Natural killer cell (primary cell): ENCODE measurements around the gene TENT5C. TPM values are rescaled to one million over a fixed set of nuclear protein-coding genes. Genes with fewer than 3 reads are reported as not detected.

Source experiments
- ATAC-seq, 3 donors: fragments of 150-1000 bp in 2 of 3; fragments of 200-7000 bp in 1 of 3; cut with Tn5 transposase; 1 replicate in 1 of 3; 2 replicates in 2 of 3; pipeline ENCODE4 v1.10.0; 2021; ENCODE audit warnings: mild to moderate bottlenecking in 2 of 3, moderate library complexity in 2 of 3
- DNase-seq, 2 donors: peaks; one replicate each; pipeline versions ENCODE4 v3.0.0 to v3.0.0-alpha.2; 2013 to 2021; ENCODE audit warnings: mixed read lengths in 1 of 2
- H3K27ac ChIP-seq: one replicate; pipeline ENCODE4 v1.5.1; 2013; ENCODE audit warnings: mild to moderate bottlenecking, low read length
- H3K27me3 ChIP-seq: one replicate; pipeline ENCODE4 v1.6.1; 2013; ENCODE audit warnings: low read length; ENCODE audit not compliant: control insufficient read depth, insufficient read depth
- H3K36me3 ChIP-seq: one replicate; pipeline ENCODE4 v1.6.1; 2013; ENCODE audit warnings: low read length; ENCODE audit not compliant: control insufficient read depth, insufficient read depth
- H3K4me1 ChIP-seq: one replicate; pipeline ENCODE4 v1.6.1; 2013; ENCODE audit warnings: low read length; ENCODE audit not compliant: control insufficient read depth, insufficient read depth
- H3K4me3 ChIP-seq: one replicate; pipeline ENCODE4 v1.5.1; 2013; ENCODE audit warnings: low read length
- H3K9me3 ChIP-seq: one replicate; pipeline ENCODE4 v1.6.1; 2013; ENCODE audit warnings: low read length; ENCODE audit not compliant: control insufficient read depth, insufficient read depth
- H3K27ac Mint-ChIP-seq, 2 donors: one replicate each; pipeline ENCODE4 v1.8.0; 2022; ENCODE audit warnings: mild to moderate bottlenecking in 2 of 2, mixed read lengths in 2 of 2, moderate library complexity in 1 of 2
- H3K27me3 Mint-ChIP-seq, 2 donors: one replicate each; pipeline ENCODE4 v1.8.0; 2022; ENCODE audit warnings: low read depth in 2 of 2, mixed read lengths in 2 of 2
- H3K36me3 Mint-ChIP-seq: one replicate; pipeline ENCODE4 v1.8.0; 2022; ENCODE audit warnings: mixed read lengths
- H3K4me1 Mint-ChIP-seq, 2 donors: one replicate each; pipeline ENCODE4 v1.8.0; 2022; ENCODE audit warnings: mixed read lengths in 2 of 2
- H3K4me3 Mint-ChIP-seq: one replicate; pipeline ENCODE4 v1.8.0; 2022; ENCODE audit warnings: mild to moderate bottlenecking, moderate library complexity, mixed read lengths
- H3K9me3 Mint-ChIP-seq, 2 donors: one replicate each; pipeline ENCODE4 v1.8.0; 2022; ENCODE audit warnings: mixed read lengths in 2 of 2
- WGBS: methylation state at CpG from one replicate; pipeline ENCODE4 v1.1.7; 2013; ENCODE audit warnings: missing lambda C conversion rate; ENCODE audit not compliant: insufficient coverage; 5-methylcytosine and 5-hydroxymethylcytosine counted together
- intact Hi-C: fragments of 100-400 bp; cut with micrococcal nuclease; formaldehyde crosslinking; loops from one replicate; pipeline ENCODE4 v1.14.2; 2022
- total RNA-seq, 4 donors: library from RNA; stranded (reverse); fragments of 120-200 nt in 1 of 4; gene quantifications; one replicate each; pipeline versions ENCODE4 v1.2.3 to v1.2.4, GENCODE V29; 2013 to 2022
- TF ChIP-seq, protein P1 (sequence below): fragments of 200-600 bp; IDR thresholded peaks from one replicate; pipeline ENCODE4 v1.8.0; 2022; ENCODE audit warnings: antibody characterized with exemption

TENT5C gene
- total RNA-seq, 3 donors from 2014 or later (not counting 1 experiment from before 2014, with no cell fraction given): 80.6 to 109 (median 90.9) TPM

DNA sequence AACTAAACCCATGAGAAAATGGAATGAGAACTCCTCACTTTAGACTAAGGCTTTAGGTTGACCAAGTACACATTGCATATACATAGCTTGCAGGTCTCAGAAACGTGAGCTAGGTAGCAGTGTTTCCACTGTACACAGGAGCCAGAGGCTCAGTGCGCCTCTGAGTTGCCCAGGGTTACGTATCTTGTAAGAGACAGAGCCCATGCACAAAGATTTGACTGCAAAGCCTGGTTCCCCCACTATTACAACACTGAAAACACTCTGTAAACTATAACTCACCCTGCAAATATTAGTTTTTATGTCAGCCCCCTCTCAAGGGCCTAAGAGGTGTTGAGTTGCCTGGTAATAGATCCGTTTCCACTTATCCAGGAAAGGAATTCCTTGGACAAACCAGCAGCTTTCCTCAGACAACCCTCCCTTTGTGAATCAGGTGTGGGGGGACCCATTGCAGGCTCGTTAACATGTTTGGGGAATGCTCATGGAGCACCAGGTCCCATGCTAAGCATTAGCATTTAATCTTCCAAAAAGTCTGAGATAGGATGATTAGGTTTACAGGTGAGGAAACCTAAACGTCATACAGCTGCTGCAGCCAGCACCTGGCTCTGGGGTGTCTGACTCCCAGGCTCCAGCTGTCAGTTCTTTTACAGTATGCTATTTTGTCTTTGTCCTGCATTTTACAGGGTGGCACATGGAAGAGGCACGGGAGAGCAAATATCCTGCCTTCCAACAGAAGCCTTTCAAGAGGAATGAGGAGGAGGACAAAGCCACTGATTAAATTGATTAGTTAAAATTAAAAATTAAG, 25.7 kb downstream of the TENT5C start:
- no peak overlapping the region for H3K4me3 Mint-ChIP-seq
- ATAC-seq (no peak), DNase-seq (no peak)
- peaks cover 15% of the 10 kb centered on the region for H3K4me1 ChIP-seq
- H3K36me3 Mint-ChIP-seq: no peaks in the 10 kb centered on the region
- H3K27me3 ChIP-seq: no peaks in the 10 kb centered on the region
- H3K36me3 ChIP-seq: no peaks in the 10 kb centered on the region
- intact Hi-C loops: no loop called here
- no peaks in the 10 kb centered on the region for H3K9me3 ChIP-seq
- H3K27ac Mint-ChIP-seq: peak overlapping the region in 1 of 2 donors; percentile 9
- no peaks in the 10 kb centered on the region for H3K9me3 Mint-ChIP-seq
- 85% methylated on average over 6 of the region's 7 CpGs for WGBS
- no peak overlapping the region for H3K27ac ChIP-seq
- no peak overlapping the region for H3K4me3 ChIP-seq
- H3K27me3 Mint-ChIP-seq: peaks cover 18 to 25% of the 10 kb centered on the region in 2 donors
- TF ChIP-seq, protein P1, sequence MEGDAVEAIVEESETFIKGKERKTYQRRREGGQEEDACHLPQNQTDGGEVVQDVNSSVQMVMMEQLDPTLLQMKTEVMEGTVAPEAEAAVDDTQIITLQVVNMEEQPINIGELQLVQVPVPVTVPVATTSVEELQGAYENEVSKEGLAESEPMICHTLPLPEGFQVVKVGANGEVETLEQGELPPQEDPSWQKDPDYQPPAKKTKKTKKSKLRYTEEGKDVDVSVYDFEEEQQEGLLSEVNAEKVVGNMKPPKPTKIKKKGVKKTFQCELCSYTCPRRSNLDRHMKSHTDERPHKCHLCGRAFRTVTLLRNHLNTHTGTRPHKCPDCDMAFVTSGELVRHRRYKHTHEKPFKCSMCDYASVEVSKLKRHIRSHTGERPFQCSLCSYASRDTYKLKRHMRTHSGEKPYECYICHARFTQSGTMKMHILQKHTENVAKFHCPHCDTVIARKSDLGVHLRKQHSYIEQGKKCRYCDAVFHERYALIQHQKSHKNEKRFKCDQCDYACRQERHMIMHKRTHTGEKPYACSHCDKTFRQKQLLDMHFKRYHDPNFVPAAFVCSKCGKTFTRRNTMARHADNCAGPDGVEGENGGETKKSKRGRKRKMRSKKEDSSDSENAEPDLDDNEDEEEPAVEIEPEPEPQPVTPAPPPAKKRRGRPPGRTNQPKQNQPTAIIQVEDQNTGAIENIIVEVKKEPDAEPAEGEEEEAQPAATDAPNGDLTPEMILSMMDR: no peak
- H3K4me1 Mint-ChIP-seq: peaks cover 28% of the 10 kb centered on the region in 2 donors

DNA sequence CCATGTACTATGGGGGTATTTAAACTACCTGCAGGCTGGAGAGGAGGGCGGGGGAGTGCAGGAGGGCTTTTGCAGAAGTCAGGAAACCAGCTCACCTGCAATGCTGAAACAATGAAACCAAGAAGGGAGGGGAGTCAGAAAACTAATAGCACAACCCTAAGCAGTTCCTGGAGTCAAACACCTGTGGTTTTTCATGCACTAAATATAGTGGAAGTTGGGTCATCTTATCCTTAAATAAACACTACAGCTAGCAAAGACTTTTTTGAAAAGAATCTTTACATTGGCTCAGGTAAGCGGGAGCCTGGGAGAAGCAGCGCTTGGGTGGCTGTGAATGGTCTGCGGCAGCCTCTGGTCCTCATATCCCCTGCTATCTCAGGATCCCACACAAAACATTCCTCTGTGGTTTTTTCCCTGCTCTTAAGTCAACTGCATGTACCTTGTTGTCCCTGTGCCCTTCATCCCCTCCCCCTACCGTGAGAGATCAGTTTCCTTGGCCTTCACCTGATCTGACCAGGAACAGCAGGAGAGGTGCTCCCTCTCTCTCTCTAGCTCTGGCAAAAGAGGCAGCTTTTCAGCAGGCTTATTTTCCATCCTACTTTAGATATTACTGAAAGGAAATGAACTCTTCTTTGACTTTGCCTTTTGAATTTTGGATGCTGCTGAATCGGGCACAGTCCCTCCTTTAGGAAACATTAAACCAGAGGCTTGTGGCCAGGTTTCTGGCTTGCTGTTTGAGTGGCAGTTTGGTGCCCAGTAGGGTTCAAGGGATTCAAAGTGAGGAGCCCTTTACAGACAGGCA, 26.6 kb downstream of the TENT5C start:
- H3K36me3 ChIP-seq: no peaks in the 10 kb centered on the region
- DNase-seq: no peak
- Mint-ChIP-seq H3K27ac (no peak overlapping the region), H3K4me1 (peaks cover 27 to 30% of the 10 kb centered on the region in 2 donors), H3K27me3 (peaks cover 18 to 28% of the 10 kb centered on the region in 2 donors), H3K36me3 (no peaks in the 10 kb centered on the region), H3K9me3 (no peaks in the 10 kb centered on the region), H3K4me3 (no peak overlapping the region)
- intact Hi-C loops: no loop called here
- TF ChIP-seq, protein P1: no peak
- no peaks in the 10 kb centered on the region for H3K27me3 ChIP-seq
- H3K9me3 ChIP-seq: no peaks in the 10 kb centered on the region
- no peak for ATAC-seq
- no peak overlapping the region for H3K27ac ChIP-seq
- H3K4me1 ChIP-seq: peaks cover 23% of the 10 kb centered on the region
- 95% methylated on average over 6 of the region's 6 CpGs for WGBS
- no peak overlapping the region for H3K4me3 ChIP-seq

DNA sequence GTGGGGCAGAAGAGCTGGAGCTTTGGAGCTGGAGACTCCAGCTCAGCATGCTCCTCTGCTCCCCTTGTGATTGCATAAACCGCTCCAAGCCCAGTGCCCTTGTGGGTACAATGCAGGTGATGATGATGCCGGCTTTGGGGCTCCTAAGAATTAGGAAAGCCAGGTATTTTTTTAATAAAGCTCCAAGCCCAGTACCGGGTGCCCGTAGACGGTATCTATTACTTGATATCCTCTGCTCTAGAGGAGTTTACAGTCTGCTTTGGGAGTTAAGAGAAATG, 27.2 kb downstream of the TENT5C start:
- ATAC-seq: no peak
- Mint-ChIP-seq H3K27ac (no peak overlapping the region), H3K9me3 (no peaks in the 10 kb centered on the region)

More for the DNA sequence above, 27.2 kb downstream of the TENT5C start:
- WGBS: 97% methylated on average over 5 of the region's 5 CpGs
- intact Hi-C loops: no loop called here
- Mint-ChIP-seq H3K4me1 (peaks cover 21 to 26% of the 10 kb centered on the region in 2 donors), H3K36me3 (no peaks in the 10 kb centered on the region), H3K4me3 (no peak overlapping the region), H3K27me3 (peaks cover 18 to 33% of the 10 kb centered on the region in 2 donors)
- Histone ChIP-seq H3K36me3 (no peaks in the 10 kb centered on the region), H3K4me1 (peaks cover 23% of the 10 kb centered on the region), H3K4me3 (no peak overlapping the region), H3K9me3 (no peaks in the 10 kb centered on the region), H3K27ac (no peak overlapping the region), H3K27me3 (no peaks in the 10 kb centered on the region)
- TF ChIP-seq, protein P1: no peak
- DNase-seq: no peak
